Fibroblast of skin of back (primary cell): ENCODE results near the gene TRIM8.
"Not testable (repeated sequence)": the region's sequence is repeated elsewhere in the genome, so short reads cannot be mapped to it uniquely, and the experiment has no call there.

Experiments used
- DNase-seq: peaks from one replicate; pipeline ENCODE4 v3.0.0-alpha.2; 2013

The TRIM8 gene

GRCh38 chr10:102650655-102651454 is 6.6 kb downstream of the TRIM8 start:
- no peak for DNase-seq

- no peak for DNase-seq
Observed at GRCh38 chr10:102651455-102652169, 7.3 kb downstream of the TRIM8 start.

- no peak for DNase-seq
Observed at GRCh38 chr10:102652170-102652916, 8.1 kb downstream of the TRIM8 start.

- no peak for DNase-seq
Observed at GRCh38 chr10:102653060-102653459, 8.8 kb downstream of the TRIM8 start.

- no peak for DNase-seq
Observed at GRCh38 chr10:102654566-102654965, 10.3 kb downstream of the TRIM8 start.

GRCh38 chr10:102654969-102655368 is 10.7 kb downstream of the TRIM8 start:
- DNase-seq, result no peak

- DNase-seq, result no peak
Observed at GRCh38 chr10:102656026-102656425, 11.7 kb downstream of the TRIM8 start.

- no peak for DNase-seq
Observed at GRCh38 chr10:102656791-102657371, 12.6 kb downstream of the TRIM8 start.

- DNase-seq, result no peak
Observed at GRCh38 chr10:102657451-102657850, 13.2 kb downstream of the TRIM8 start.

GRCh38 chr10:102657984-102658724 is 13.9 kb downstream of the TRIM8 start:
- no peak for DNase-seq

- no peak for DNase-seq
Observed at GRCh38 chr10:102658802-102659201, 14.5 kb downstream of the TRIM8 start.

- peak; percentile 28 for DNase-seq
Observed at GRCh38 chr10:102660888-102661657, 16.8 kb downstream of the TRIM8 start.

GRCh38 chr10:102661658-102662028 is 17.4 kb downstream of the TRIM8 start:
- no peak for DNase-seq

- DNase-seq, result no peak
Observed at GRCh38 chr10:102665904-102666509, 21.7 kb downstream of the TRIM8 start.

- DNase-seq, result not testable (repeated sequence)
Observed at GRCh38 chr10:102667411-102667810, 23.1 kb downstream of the TRIM8 start.

- no peak for DNase-seq
Observed at GRCh38 chr10:102668326-102669107, 24.2 kb downstream of the TRIM8 start.

GRCh38 chr10:102669206-102670064 is 25.2 kb downstream of the TRIM8 start:
- DNase-seq, result peak; percentile 83

GRCh38 chr10:102670065-102670670 is 25.9 kb downstream of the TRIM8 start:
- no peak for DNase-seq
